HL-60/S4 treated with retinoic acid at 250 ng/mL for 4 days and 3 days (cell line): Measurements from ENCODE around the gene MYH7B.

Experiments
- in situ Hi-C: fragments of 300-500 bp; cut with MboI; formaldehyde crosslinking; loops from 2 replicates; pipeline ENCODE4 v1.7.0; 2022; ENCODE audit warnings: low sequenced_read_pairs

MYH7B gene

GRCh38 chr20:34971561-34972235 lies 16.0 kb downstream of the MYH7B start:
- in situ Hi-C loops = no loop called here

DNA sequence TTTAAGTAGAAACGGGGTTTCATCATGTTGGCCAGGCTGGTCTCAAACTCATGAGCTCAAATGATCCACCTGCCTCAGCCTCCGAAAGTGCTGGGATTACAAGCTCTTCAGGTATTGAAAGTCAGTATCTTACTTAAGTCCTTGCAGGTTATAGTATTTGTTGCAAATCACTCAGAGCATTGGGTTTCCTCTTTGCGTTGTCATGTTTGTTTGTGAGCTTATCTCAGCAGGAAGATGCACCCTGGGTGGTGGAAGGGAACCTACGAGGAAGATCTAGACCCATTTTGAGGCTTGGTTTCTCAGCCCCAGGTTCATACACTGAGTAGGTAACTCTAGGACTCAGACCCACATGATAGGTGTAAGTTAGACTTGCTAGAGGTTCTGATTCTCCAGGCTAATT lies 18.6 kb downstream of the MYH7B start:
- in situ Hi-C loops = no loop called here

DNA sequence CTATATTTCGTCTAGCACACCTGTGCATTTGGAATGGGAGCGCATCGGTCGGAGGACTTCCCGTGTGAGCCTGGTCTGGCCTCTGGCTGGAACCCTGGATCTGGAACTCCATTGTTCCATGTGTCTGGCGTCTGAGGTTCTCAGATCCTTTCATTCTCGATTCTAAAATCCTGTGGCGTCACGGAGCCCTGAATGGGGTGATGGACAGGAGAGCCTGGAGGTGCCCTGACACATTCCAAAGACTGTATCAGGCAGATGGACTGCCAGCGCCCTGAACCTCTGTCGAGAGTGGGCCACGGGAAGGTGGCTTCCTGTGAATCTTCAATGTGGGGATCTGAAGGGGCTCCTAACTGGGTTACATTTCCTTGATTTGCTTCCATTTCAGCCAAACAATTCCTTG lies 20.6 kb downstream of the MYH7B start:
- in situ Hi-C loops = no loop called here

DNA sequence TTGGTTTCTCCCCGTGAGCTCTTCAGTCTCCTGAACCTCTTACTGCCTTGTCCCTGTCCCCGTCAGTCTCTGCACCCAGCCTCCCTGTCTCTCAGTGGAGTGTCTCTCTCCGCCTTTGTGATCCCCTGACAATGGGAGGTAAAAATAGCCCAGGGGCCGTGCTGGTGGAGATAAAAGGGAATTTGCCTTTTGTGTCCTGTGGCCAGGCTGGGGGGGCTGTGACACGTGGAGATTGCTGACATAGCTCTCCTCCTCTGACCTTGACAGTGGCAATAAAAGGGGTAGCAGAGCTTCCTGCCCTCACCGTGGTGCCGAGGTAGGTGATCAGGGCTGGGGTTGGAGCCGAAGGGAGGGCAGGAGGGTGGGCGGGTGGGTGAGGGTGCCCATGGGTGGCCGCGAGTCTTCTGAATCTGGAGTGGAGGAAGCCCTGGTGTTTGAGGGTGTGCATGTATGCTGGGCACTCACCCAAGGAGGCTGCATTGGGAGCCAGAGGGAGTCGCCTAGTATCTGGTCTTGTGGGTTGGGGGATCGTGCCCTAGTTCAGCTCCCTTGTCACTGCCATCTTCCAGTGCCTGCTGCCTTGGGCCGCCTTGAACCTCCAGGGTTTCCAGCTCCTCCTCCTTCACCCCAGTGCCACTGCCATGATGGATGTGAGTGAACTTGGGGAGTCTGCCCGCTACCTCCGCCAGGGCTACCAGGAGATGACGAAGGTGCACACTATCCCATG lies 21.9 kb downstream of the MYH7B start:
- in situ Hi-C loops = no loop called here

DNA sequence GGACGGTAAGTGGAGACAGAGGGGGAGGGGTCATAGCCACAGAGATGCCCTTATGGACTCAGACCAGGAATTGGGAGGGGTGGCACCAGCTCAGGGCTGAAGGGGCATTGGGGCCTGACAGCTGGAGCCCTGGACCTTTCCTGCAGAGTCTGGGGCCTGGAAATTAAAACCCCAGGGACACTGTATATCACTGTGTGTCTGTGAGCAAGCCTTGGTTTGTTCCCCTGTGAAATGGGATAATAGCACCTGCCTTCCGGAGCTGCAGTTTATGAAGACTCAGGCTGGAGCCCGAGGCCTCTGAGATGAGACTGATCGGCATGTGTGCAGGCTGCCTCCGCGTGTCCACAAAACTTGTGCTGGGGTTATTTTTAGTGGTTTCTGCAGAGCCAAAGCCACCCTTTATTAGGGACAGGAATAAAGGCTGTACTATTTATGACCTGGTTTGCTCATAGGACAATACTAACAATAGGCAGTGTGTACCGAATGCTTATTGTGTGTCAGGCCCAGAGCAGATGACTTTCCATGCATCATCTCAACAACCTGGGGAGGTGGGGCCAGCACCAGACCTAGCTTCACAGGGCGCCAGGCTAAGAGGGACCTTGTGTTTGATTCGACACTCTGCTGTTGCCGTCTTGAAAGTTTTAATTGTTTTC lies 22.6 kb downstream of the MYH7B start:
- in situ Hi-C loops = no loop called here

DNA sequence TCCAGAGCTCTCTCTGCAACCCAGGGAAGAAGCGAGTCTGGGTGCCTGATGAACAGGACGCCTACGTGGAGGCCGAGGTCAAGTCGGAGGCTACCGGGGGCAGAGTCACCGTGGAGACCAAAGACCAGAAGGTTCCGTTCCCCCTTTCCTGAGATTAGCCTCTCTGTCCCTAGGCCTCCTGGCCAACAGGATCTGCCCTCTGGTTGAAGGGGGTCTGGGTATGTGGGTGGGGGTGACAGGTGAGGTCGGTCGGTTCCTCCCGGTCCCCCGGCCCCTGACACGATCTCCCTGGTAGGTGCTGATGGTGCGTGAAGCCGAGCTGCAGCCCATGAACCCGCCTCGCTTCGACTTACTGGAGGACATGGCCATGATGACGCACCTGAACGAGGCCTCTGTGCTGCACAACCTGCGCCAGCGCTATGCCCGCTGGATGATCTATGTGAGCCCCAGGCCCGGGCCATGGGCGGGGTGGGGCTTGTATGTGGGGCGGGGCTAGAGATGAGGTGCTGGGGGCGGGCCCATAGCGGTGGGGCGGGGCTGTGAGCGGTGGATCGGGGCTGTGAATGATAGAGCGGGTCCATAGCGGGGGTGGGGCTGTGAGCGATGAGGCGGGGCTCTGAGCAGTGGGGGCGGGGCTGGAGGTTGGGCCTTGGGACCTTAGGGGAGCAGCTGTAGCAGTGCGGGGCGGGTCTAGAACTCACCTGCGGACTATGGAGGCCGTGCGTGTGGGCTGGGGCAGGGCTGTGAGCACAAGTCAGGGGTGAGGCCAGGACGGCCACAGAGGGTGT lies 23.9 kb downstream of the MYH7B start:
- in situ Hi-C loops = no loop called here

GRCh38 chr20:34980543-34981233 lies 25.0 kb downstream of the MYH7B start:
- in situ Hi-C loops = no loop called here

GRCh38 chr20:34982270-34983088 lies 26.8 kb downstream of the MYH7B start:
- in situ Hi-C loops = no loop called here

- in situ Hi-C loops = no loop called here
These were observed 27.6 kb downstream of the MYH7B start for GRCh38 chr20:34983089-34983820.

DNA sequence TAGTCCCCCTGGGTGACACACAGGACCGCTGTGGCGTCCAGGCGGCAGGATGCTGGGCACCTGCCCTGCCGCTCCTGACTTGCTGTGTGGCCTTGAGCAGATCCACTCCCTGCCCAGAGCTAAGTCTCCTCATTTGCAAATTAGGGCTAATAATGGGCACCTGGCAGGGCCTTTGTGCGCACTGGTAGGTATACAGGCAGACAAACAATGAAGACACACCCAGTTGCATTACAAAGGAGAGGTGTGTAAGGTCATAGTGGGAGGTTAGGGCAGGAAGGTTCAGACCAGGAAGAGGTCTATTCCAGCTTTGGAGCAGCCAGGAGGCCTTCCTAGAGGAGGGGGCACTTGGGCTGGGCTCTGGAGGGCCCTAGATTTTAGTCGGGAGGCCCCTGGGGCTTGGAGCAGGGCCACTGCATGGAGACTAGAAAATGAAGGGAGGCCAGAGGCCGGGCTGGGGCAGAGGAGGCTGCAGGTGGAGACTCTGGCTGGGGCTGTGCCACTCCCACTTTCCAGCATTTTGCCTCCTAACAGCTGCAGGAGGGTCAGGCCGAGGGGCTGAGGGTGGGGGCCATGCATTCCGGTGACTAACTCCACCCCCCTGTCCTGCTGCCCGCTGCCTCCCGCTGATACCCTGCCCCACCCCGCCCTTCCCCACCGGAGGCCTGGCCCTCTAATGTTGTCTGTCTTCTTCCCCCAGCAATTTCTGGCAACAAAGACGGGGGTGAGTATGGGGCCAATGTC lies 28.5 kb downstream of the MYH7B start:
- in situ Hi-C loops = no loop called here

GRCh38 chr20:34984756-34985261 lies 29.1 kb downstream of the MYH7B start:
- in situ Hi-C loops = no loop called here

DNA sequence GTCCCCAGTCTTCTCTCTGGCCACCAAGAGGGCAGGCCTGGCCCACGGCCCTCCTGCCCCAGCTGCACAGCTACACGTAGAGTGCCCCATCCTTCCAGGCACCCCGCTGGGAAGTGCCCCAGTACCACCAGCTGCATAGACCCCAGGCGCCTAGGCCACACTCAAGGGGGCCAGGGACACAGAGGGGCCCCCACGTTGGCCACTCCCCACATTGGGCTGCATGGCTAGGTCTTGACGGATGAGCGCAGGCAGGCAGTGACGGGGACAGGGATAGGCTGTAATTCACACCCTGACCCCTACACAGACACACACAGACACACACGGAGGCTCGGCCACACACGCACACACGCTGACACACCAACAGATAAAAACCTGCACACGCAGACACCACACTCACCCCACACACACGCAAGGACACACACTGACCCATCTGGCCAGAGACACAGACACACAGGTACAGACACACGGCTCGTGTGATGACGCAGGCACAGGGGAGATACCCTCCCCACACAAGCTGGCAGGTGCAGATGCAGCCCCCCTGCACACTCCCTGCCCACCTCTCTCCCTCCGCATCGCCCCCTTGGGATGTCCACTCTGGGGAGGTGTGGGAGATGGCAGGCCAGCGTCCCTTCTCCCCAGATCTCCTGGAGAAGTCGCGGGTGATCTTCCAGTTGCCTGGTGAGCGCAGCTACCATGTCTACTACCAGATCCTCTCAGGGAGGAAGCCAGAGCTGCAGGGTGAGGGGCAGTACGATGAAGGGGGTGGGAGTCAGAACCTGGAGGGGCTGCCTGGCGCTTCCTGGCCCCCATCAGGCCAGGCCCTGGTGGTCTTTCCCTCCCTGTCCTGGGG lies 30.0 kb downstream of the MYH7B start:
- in situ Hi-C loops = no loop called here

GRCh38 chr20:34986311-34987287 lies 30.9 kb downstream of the MYH7B start:
- in situ Hi-C loops = no loop called here

GRCh38 chr20:34987288-34988190 lies 31.9 kb downstream of the MYH7B start:
- in situ Hi-C loops = no loop called here

GRCh38 chr20:34988191-34988540 lies 32.5 kb downstream of the MYH7B start:
- in situ Hi-C loops = no loop called here
